ENCODE measurements around the gene PIGZ. TPM values are rescaled to one million over a fixed set of nuclear protein-coding genes. Genes with fewer than 3 reads are reported as not detected.

PIGZ gene
- total and polyA plus RNA-seq, 4 donors = 2.3 to 9.0 (median 3.9) TPM

DNA sequence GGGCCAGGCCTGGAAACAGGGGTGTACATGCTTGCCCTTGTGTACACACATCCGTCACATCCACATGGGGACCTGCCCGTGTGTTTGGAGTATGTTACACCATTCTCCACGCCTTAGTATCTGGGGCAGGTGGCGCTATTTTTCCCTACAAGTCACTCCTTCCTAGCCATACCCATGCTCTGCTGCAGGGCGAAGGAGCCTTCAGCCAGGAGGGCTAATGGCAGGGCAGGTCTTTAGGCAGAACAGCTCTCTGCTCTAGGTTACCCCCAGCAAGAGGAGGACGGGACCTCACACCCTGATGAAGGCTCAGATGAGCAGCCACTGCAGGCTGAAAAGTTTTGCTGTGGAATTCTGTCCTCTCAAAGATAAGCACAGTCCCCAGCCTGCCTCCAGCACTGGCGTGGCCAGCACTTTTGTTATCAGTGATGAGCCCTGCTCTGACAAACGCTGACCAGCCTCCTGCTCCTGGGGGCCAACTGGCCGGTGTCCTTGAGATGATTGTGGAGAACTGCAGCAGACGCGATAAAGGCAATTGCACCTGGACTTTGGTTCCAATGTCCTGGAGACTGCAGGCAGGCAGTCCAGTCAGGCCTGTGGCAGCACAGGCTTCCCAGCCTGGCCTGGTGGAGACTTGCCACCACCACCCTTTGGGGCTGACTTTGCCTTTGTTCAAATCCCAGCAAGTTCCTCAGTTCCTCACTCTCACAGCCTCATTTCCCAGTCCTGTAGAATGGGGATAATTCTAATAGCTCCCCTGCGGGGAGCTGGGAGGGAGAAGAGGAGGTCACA, 19.8 kb upstream of the PIGZ start:
- no peaks in the 10 kb centered on the region for H3K4me1 ChIP-seq (ENCODE audit: control insufficient read depth in 1 of 2, insufficient read depth in 2 of 2, low read length in 2 of 2)
- no peaks in the 10 kb centered on the region for H3K36me3 ChIP-seq (ENCODE audit: control insufficient read depth in 1 of 2, insufficient read depth in 2 of 2, low read length in 1 of 2)
- intact Hi-C loops (cut with DNase I) = no loop called here
- no peaks in the 10 kb centered on the region for H3K9me3 ChIP-seq (ENCODE audit: control insufficient read depth, low read length)
- peak in 1 of 2 donors; percentile 43 for DNase-seq
- H3K27me3 ChIP-seq (ENCODE audit: control insufficient read depth in 1 of 2, insufficient read depth in 2 of 2, low read length in 1 of 2) = no peaks in the 10 kb centered on the region
- no peak overlapping the region for H3K27ac ChIP-seq (ENCODE audit: low read depth in 1 of 2, low read length in 2 of 2)
- 64 to 65% methylated on average over 12 of the region's 12 CpGs for WGBS, 2 donors
- peak; percentile 47 for ATAC-seq (ENCODE audit: low FRiP score)
- no peak overlapping the region for H3K4me3 ChIP-seq (ENCODE audit: low read length in 2 of 2)

- WGBS, 2 donors = 70 to 78% methylated on average over 10 of the region's 10 CpGs
- Histone ChIP-seq H3K4me1 (ENCODE audit: control insufficient read depth in 1 of 2, insufficient read depth in 2 of 2, low read length in 2 of 2) (no peaks in the 10 kb centered on the region), H3K36me3 (ENCODE audit: control insufficient read depth in 1 of 2, insufficient read depth in 2 of 2, low read length in 1 of 2) (no peaks in the 10 kb centered on the region), H3K27ac (ENCODE audit: low read depth in 1 of 2, low read length in 2 of 2) (no peak overlapping the region), H3K9me3 (ENCODE audit: control insufficient read depth, low read length) (peaks cover 2% of the 10 kb centered on the region), H3K4me3 (ENCODE audit: low read length in 2 of 2) (no peak overlapping the region), H3K27me3 (ENCODE audit: control insufficient read depth in 1 of 2, insufficient read depth in 2 of 2, low read length in 1 of 2) (no peaks in the 10 kb centered on the region)
- no peak for ATAC-seq (ENCODE audit: low FRiP score)
- peak; percentile 15 to 32 for DNase-seq
- intact Hi-C loops (cut with DNase I) = no loop called here
Observed at GRCh38 chr3:196987022-196987421, 18.4 kb upstream of the PIGZ start.

- peak in 1 of 2 donors; percentile 6 for DNase-seq
- WGBS, 2 donors = 91 to 92% methylated on average over 9 of the region's 9 CpGs
Observed at GRCh38 chr3:196985954-196986885, 17.6 kb upstream of the PIGZ start.

GRCh38 chr3:196985298-196985697, 16.7 kb upstream of the PIGZ start:
- WGBS, 2 donors = 81 to 85% methylated on average over 6 of the region's 6 CpGs
- H3K36me3 ChIP-seq (ENCODE audit: control insufficient read depth in 1 of 2, insufficient read depth in 2 of 2, low read length in 1 of 2) = no peaks in the 10 kb centered on the region

More at GRCh38 chr3:196985954-196986885, 17.6 kb upstream of the PIGZ start:
- no peak overlapping the region for H3K4me3 ChIP-seq (ENCODE audit: low read length in 2 of 2)
- no peaks in the 10 kb centered on the region for H3K36me3 ChIP-seq (ENCODE audit: control insufficient read depth in 1 of 2, insufficient read depth in 2 of 2, low read length in 1 of 2)
- intact Hi-C loops (cut with DNase I) = no loop called here
- no peak overlapping the region for H3K27ac ChIP-seq (ENCODE audit: low read depth in 1 of 2, low read length in 2 of 2)
- no peaks in the 10 kb centered on the region for H3K27me3 ChIP-seq (ENCODE audit: control insufficient read depth in 1 of 2, insufficient read depth in 2 of 2, low read length in 1 of 2)
- H3K9me3 ChIP-seq (ENCODE audit: control insufficient read depth, low read length) = peaks cover 2% of the 10 kb centered on the region
- H3K4me1 ChIP-seq (ENCODE audit: control insufficient read depth in 1 of 2, insufficient read depth in 2 of 2, low read length in 2 of 2) = no peaks in the 10 kb centered on the region
- no peak for ATAC-seq (ENCODE audit: low FRiP score)

DNA sequence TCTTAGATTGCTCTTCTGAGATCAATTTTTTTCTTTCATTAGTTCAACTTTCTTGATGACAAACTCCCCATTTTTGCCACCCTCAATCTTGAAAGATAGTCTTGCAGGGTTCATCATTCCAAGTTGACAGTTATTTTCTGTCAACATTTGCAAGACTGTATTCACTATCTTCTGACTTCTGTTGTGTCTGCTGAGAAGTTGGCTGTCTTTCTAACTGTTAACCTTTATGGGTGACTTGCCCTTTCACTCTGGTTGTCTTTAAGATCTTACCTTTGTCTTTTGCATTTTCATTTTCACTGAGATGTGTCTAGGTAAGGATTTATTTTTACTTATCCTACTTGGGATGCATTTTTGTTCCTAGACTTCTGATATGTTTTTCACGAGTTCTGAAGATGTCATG, 14.6 kb upstream of the PIGZ start:
- DNase-seq (no peak), ATAC-seq (ENCODE audit: low FRiP score) (no peak)
- no peak overlapping the region for H3K4me3 ChIP-seq (ENCODE audit: low read length in 2 of 2)
- intact Hi-C loops (cut with DNase I) = no loop called here
- H3K27ac ChIP-seq (ENCODE audit: low read depth in 1 of 2, low read length in 2 of 2) = no peak overlapping the region
- no peaks in the 10 kb centered on the region for H3K36me3 ChIP-seq (ENCODE audit: control insufficient read depth in 1 of 2, insufficient read depth in 2 of 2, low read length in 1 of 2)
- no peaks in the 10 kb centered on the region for H3K27me3 ChIP-seq (ENCODE audit: control insufficient read depth in 1 of 2, insufficient read depth in 2 of 2, low read length in 1 of 2)
- peaks cover 2% of the 10 kb centered on the region for H3K9me3 ChIP-seq (ENCODE audit: control insufficient read depth, low read length)
- no peaks in the 10 kb centered on the region for H3K4me1 ChIP-seq (ENCODE audit: control insufficient read depth in 1 of 2, insufficient read depth in 2 of 2, low read length in 2 of 2)
- WGBS, 2 donors = 71 to 76% methylated on average over 1 of the region's 1 CpG

More at GRCh38 chr3:196985298-196985697, 16.7 kb upstream of the PIGZ start:
- Histone ChIP-seq H3K4me3 (ENCODE audit: low read length in 2 of 2) (no peak overlapping the region), H3K4me1 (ENCODE audit: control insufficient read depth in 1 of 2, insufficient read depth in 2 of 2, low read length in 2 of 2) (no peaks in the 10 kb centered on the region), H3K9me3 (ENCODE audit: control insufficient read depth, low read length) (peaks cover 2% of the 10 kb centered on the region), H3K27me3 (ENCODE audit: control insufficient read depth in 1 of 2, insufficient read depth in 2 of 2, low read length in 1 of 2) (no peaks in the 10 kb centered on the region), H3K27ac (ENCODE audit: low read depth in 1 of 2, low read length in 2 of 2) (no peak overlapping the region)
- DNase-seq (peak in 1 of 2 donors; percentile 31), ATAC-seq (ENCODE audit: low FRiP score) (no peak)
- intact Hi-C loops (cut with DNase I) = no loop called here

GRCh38 chr3:196981657-196982056, 13.0 kb upstream of the PIGZ start:
- Histone ChIP-seq H3K36me3 (ENCODE audit: control insufficient read depth in 1 of 2, insufficient read depth in 2 of 2, low read length in 1 of 2) (no peaks in the 10 kb centered on the region), H3K27me3 (ENCODE audit: control insufficient read depth in 1 of 2, insufficient read depth in 2 of 2, low read length in 1 of 2) (no peaks in the 10 kb centered on the region), H3K9me3 (ENCODE audit: control insufficient read depth, low read length) (peaks cover 2% of the 10 kb centered on the region), H3K4me1 (ENCODE audit: control insufficient read depth in 1 of 2, insufficient read depth in 2 of 2, low read length in 2 of 2) (no peaks in the 10 kb centered on the region), H3K4me3 (ENCODE audit: low read length in 2 of 2) (no peak overlapping the region), H3K27ac (ENCODE audit: low read depth in 1 of 2, low read length in 2 of 2) (no peak overlapping the region)
- WGBS, 2 donors = 94% methylated on average over 13 of the region's 13 CpGs
- intact Hi-C loops (cut with DNase I) = no loop called here
- DNase-seq = peak in 1 of 2 donors; percentile 20
- no peak for ATAC-seq (ENCODE audit: low FRiP score)

DNA sequence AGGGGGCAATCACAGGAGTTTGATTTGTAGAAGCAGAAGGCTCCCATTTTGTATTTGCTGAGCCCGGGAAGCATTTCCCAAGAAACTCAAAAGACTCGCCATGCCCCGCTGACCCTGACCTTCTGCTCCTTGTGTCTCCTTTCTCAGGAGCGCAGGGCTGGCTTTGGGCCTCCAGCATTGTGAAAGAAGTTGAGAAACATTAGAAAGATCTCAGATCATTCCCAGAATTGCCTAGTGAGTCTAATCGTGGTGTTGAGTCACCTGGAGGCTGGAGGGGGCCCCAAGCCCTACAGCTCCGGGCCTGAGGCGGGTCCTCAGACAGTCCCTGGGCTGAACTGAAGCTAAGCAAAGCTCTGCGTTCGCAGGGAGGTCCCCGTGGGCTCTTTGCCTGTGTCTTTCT, 10.9 kb upstream of the PIGZ start:
- intact Hi-C loops (cut with DNase I) = no loop called here
- 67 to 80% methylated on average over 10 of the region's 10 CpGs for WGBS, 2 donors
- H3K27ac ChIP-seq (ENCODE audit: low read depth in 1 of 2, low read length in 2 of 2) = no peak overlapping the region
- H3K36me3 ChIP-seq (ENCODE audit: control insufficient read depth in 1 of 2, insufficient read depth in 2 of 2, low read length in 1 of 2) = no peaks in the 10 kb centered on the region
- H3K9me3 ChIP-seq (ENCODE audit: control insufficient read depth, low read length) = peaks cover 2% of the 10 kb centered on the region
- no peaks in the 10 kb centered on the region for H3K4me1 ChIP-seq (ENCODE audit: control insufficient read depth in 1 of 2, insufficient read depth in 2 of 2, low read length in 2 of 2)
- ATAC-seq (ENCODE audit: low FRiP score) = no peak
- H3K4me3 ChIP-seq (ENCODE audit: low read length in 2 of 2) = no peak overlapping the region
- no peaks in the 10 kb centered on the region for H3K27me3 ChIP-seq (ENCODE audit: control insufficient read depth in 1 of 2, insufficient read depth in 2 of 2, low read length in 1 of 2)
- DNase-seq = peak in 1 of 2 donors; percentile 73

DNA sequence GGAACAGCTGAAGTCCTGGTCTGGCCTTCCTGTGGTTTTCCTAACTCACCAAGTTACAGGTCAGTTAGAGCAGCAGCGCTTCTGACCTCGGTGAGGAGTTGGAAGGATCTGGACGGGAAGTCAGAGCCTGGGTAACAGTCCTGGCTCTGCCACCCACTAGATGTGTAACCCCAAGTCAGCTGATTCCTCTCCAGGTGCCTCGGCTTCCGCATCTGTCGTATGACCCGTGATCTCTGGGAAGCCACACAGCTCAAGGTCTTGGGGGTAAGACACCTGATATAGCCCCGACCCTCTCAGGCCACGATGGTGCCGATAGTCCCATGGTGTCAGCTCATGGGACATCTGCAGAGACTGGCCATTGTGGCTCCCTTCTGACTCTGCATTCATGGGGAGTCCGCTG, 8.3 kb upstream of the PIGZ start:
- Histone ChIP-seq H3K27ac (ENCODE audit: low read depth in 1 of 2, low read length in 2 of 2) (no peak overlapping the region), H3K9me3 (ENCODE audit: control insufficient read depth, low read length) (no peaks in the 10 kb centered on the region), H3K4me3 (ENCODE audit: low read length in 2 of 2) (no peak overlapping the region), H3K36me3 (ENCODE audit: control insufficient read depth in 1 of 2, insufficient read depth in 2 of 2, low read length in 1 of 2) (no peaks in the 10 kb centered on the region), H3K27me3 (ENCODE audit: control insufficient read depth in 1 of 2, insufficient read depth in 2 of 2, low read length in 1 of 2) (no peaks in the 10 kb centered on the region), H3K4me1 (ENCODE audit: control insufficient read depth in 1 of 2, insufficient read depth in 2 of 2, low read length in 2 of 2) (no peaks in the 10 kb centered on the region)
- DNase-seq = no peak
- 87 to 88% methylated on average over 11 of the region's 11 CpGs for WGBS, 2 donors
- no peak for ATAC-seq (ENCODE audit: low FRiP score)
- intact Hi-C loops (cut with DNase I) = no loop called here

All from aorta (tissue), 5 donors.